A673 (cell line): ENCODE data around the gene ALDH3B2.

Source experiments
- CTCF ChIP-seq: fragments of 300-800, 200-600 bp; sonication (generic); conservative IDR thresholded peaks from 2 replicates; pipeline ENCODE4 v1.5.1; 2017; ENCODE audit warnings: low read depth, mild to moderate bottlenecking, antibody characterized with exemption, low read length, moderate library complexity, mixed read lengths
- EZH2 ChIP-seq: fragments of 200-600 bp; sonication (generic); IDR thresholded peaks from 2 replicates; pipeline ENCODE4 v1.6.1; 2017; ENCODE audit warnings: borderline replicate concordance, low read depth, mild to moderate bottlenecking, mixed read lengths, antibody characterized with exemption, low read length; ENCODE audit not compliant: poor library complexity, severe bottlenecking

- TF ChIP-seq CTCF (no peak), EZH2 (no peak)
Measured at GRCh38 chr11:67652965-67653845, 21.2 kb downstream of the ALDH3B2 start.
